ENCODE results near the gene PDXDC1. TPM values are rescaled to one million over a fixed set of nuclear protein-coding genes. Genes with fewer than 3 reads are reported as not detected.
"Not testable (repeated sequence)": the region's sequence is repeated elsewhere in the genome, so short reads cannot be mapped to it uniquely, and the experiment has no call there.

Gene PDXDC1
- total and polyA plus RNA-seq, 2 donors (not counting 1 experiment from before 2014, with no cell fraction given) = 48.1 to 103 TPM

- H4K20me1 ChIP-seq (ENCODE audit: control insufficient read depth, insufficient read depth, low read length, poor library complexity, severe bottlenecking); H3K9me3 Mint-ChIP-seq (ENCODE audit: insufficient read depth); intact Hi-C loops (cut with micrococcal nuclease); H3K79me2 ChIP-seq (ENCODE audit: control insufficient read depth, insufficient read depth, low read length); DNase-seq; H3K4me3 ChIP-seq (ENCODE audit: control extremely low read depth in 1 of 5, extremely low read depth in 1 of 5, insufficient read depth in 1 of 5, low read depth in 2 of 5, low read length in 4 of 5); H3K27me3 ChIP-seq (replicated peaks in 1 of 4; ENCODE audit: control extremely low read depth in 1 of 4, control insufficient read depth in 3 of 4, insufficient read depth in 4 of 4, low read length in 3 of 4); H3K4me1 ChIP-seq (ENCODE audit: control insufficient read depth in 2 of 2, insufficient read depth in 2 of 2, low read length in 2 of 2); ATAC-seq (ENCODE audit: low read depth); H2AFZ ChIP-seq (ENCODE audit: insufficient read depth, low read depth, low read length, poor library complexity, severe bottlenecking); H3K4me3 Mint-ChIP-seq; H3K9me3 ChIP-seq (ENCODE audit: control extremely low read depth in 1 of 3, control insufficient read depth in 2 of 3, insufficient read depth in 1 of 3, low read length in 2 of 3); POLR2A ChIA-PET; H3K27ac ChIP-seq (ENCODE audit: low read length in 2 of 2); H3K9ac ChIP-seq (ENCODE audit: low read length); CTCF ChIA-PET; H3K27me3 Mint-ChIP-seq; H3K4me2 ChIP-seq (replicated peaks; ENCODE audit: low read depth, low read length, poor library complexity, severe bottlenecking): not testable (repeated sequence)
- Mint-ChIP-seq H3K27ac (peak overlapping the region; percentile 32), H3K4me1 (peaks cover 20% of the 10 kb centered on the region)
- WGBS (ENCODE audit: insufficient coverage) = 89% methylated on average over 3 of the region's 5 CpGs
- peaks cover 1 to 26% of the 10 kb centered on the region in 2 experiments for H3K36me3 ChIP-seq (replicated peaks in 1 of 2; ENCODE audit: control extremely low read depth in 1 of 2, control insufficient read depth in 1 of 2, extremely low read depth in 1 of 2, insufficient read depth in 2 of 2, low read length in 1 of 2)
These were observed 30.7 kb downstream of the PDXDC1 start for GRCh38 chr16:15005357-15006132.

- H4K20me1 ChIP-seq (ENCODE audit: control insufficient read depth, insufficient read depth, low read length, poor library complexity, severe bottlenecking); H3K79me2 ChIP-seq (ENCODE audit: control insufficient read depth, insufficient read depth, low read length); H3K4me3 ChIP-seq (ENCODE audit: control extremely low read depth in 1 of 5, extremely low read depth in 1 of 5, insufficient read depth in 1 of 5, low read depth in 2 of 5, low read length in 4 of 5); H3K4me2 ChIP-seq (replicated peaks; ENCODE audit: low read depth, low read length, poor library complexity, severe bottlenecking); H3K9me3 ChIP-seq (ENCODE audit: control extremely low read depth in 1 of 3, control insufficient read depth in 2 of 3, insufficient read depth in 1 of 3, low read length in 2 of 3); H2AFZ ChIP-seq (ENCODE audit: insufficient read depth, low read depth, low read length, poor library complexity, severe bottlenecking); DNase-seq; H3K27ac ChIP-seq (ENCODE audit: low read length in 2 of 2); POLR2A ChIA-PET; intact Hi-C loops (cut with micrococcal nuclease); H3K9ac ChIP-seq (ENCODE audit: low read length); H3K4me3 Mint-ChIP-seq; CTCF ChIA-PET; ATAC-seq (ENCODE audit: low read depth); H3K27me3 Mint-ChIP-seq; H3K27me3 ChIP-seq (replicated peaks in 1 of 4; ENCODE audit: control extremely low read depth in 1 of 4, control insufficient read depth in 3 of 4, insufficient read depth in 4 of 4, low read length in 3 of 4); H3K9me3 Mint-ChIP-seq (ENCODE audit: insufficient read depth): not testable (repeated sequence)
- peaks cover 1 to 28% of the 10 kb centered on the region in 2 experiments for H3K36me3 ChIP-seq (replicated peaks in 1 of 2; ENCODE audit: control extremely low read depth in 1 of 2, control insufficient read depth in 1 of 2, extremely low read depth in 1 of 2, insufficient read depth in 2 of 2, low read length in 1 of 2)
- H3K4me1 ChIP-seq (ENCODE audit: control insufficient read depth in 2 of 2, insufficient read depth in 2 of 2, low read length in 2 of 2) = peaks cover 8 to 20% of the 10 kb centered on the region in 2 donors
- peak overlapping the region; percentile 8 for H3K27ac Mint-ChIP-seq
- WGBS (ENCODE audit: insufficient coverage) = 94% methylated on average over 2 of the region's 3 CpGs
- peaks cover 24% of the 10 kb centered on the region for H3K4me1 Mint-ChIP-seq
These were observed 33.8 kb downstream of the PDXDC1 start for GRCh38 chr16:15008647-15009046.

GRCh38 chr16:15012941-15013340 lies 38.1 kb downstream of the PDXDC1 start:
- H3K4me1 ChIP-seq (ENCODE audit: control insufficient read depth in 2 of 2, insufficient read depth in 2 of 2, low read length in 2 of 2) = peaks cover 6 to 21% of the 10 kb centered on the region in 2 donors
- H3K79me2 ChIP-seq (ENCODE audit: control insufficient read depth, insufficient read depth, low read length); H4K20me1 ChIP-seq (ENCODE audit: control insufficient read depth, insufficient read depth, low read length, poor library complexity, severe bottlenecking); intact Hi-C loops (cut with micrococcal nuclease); H2AFZ ChIP-seq (ENCODE audit: insufficient read depth, low read depth, low read length, poor library complexity, severe bottlenecking); H3K4me3 Mint-ChIP-seq; H3K9me3 ChIP-seq (ENCODE audit: control extremely low read depth in 1 of 3, control insufficient read depth in 2 of 3, insufficient read depth in 1 of 3, low read length in 2 of 3); H3K4me3 ChIP-seq (ENCODE audit: control extremely low read depth in 1 of 5, extremely low read depth in 1 of 5, insufficient read depth in 1 of 5, low read depth in 2 of 5, low read length in 4 of 5); CTCF ChIA-PET; H3K27ac ChIP-seq (ENCODE audit: low read length in 2 of 2); DNase-seq; H3K27me3 ChIP-seq (replicated peaks in 1 of 4; ENCODE audit: control extremely low read depth in 1 of 4, control insufficient read depth in 3 of 4, insufficient read depth in 4 of 4, low read length in 3 of 4); H3K9me3 Mint-ChIP-seq (ENCODE audit: insufficient read depth); H3K27me3 Mint-ChIP-seq; POLR2A ChIA-PET; H3K4me2 ChIP-seq (replicated peaks; ENCODE audit: low read depth, low read length, poor library complexity, severe bottlenecking); H3K27ac Mint-ChIP-seq; ATAC-seq (ENCODE audit: low read depth); H3K9ac ChIP-seq (ENCODE audit: low read length): not testable (repeated sequence)
- WGBS (ENCODE audit: insufficient coverage) = 100% methylated on average over 2 of the region's 10 CpGs
- peaks cover 1 to 36% of the 10 kb centered on the region in 2 experiments for H3K36me3 ChIP-seq (replicated peaks in 1 of 2; ENCODE audit: control extremely low read depth in 1 of 2, control insufficient read depth in 1 of 2, extremely low read depth in 1 of 2, insufficient read depth in 2 of 2, low read length in 1 of 2)
- H3K4me1 Mint-ChIP-seq = peaks cover 28% of the 10 kb centered on the region

GRCh38 chr16:15015671-15016070 lies 40.8 kb downstream of the PDXDC1 start:
- H3K4me3 ChIP-seq (ENCODE audit: control extremely low read depth in 1 of 5, extremely low read depth in 1 of 5, insufficient read depth in 1 of 5, low read depth in 2 of 5, low read length in 4 of 5); H3K27me3 ChIP-seq (replicated peaks in 1 of 4; ENCODE audit: control extremely low read depth in 1 of 4, control insufficient read depth in 3 of 4, insufficient read depth in 4 of 4, low read length in 3 of 4); H3K27ac ChIP-seq (ENCODE audit: low read length in 2 of 2); H2AFZ ChIP-seq (ENCODE audit: insufficient read depth, low read depth, low read length, poor library complexity, severe bottlenecking); H3K79me2 ChIP-seq (ENCODE audit: control insufficient read depth, insufficient read depth, low read length); H3K27ac Mint-ChIP-seq; intact Hi-C loops (cut with micrococcal nuclease); H3K9ac ChIP-seq (ENCODE audit: low read length); H3K4me2 ChIP-seq (replicated peaks; ENCODE audit: low read depth, low read length, poor library complexity, severe bottlenecking); H3K9me3 ChIP-seq (ENCODE audit: control extremely low read depth in 1 of 3, control insufficient read depth in 2 of 3, insufficient read depth in 1 of 3, low read length in 2 of 3); H3K27me3 Mint-ChIP-seq; ATAC-seq (ENCODE audit: low read depth); CTCF ChIA-PET; H3K4me3 Mint-ChIP-seq; H4K20me1 ChIP-seq (ENCODE audit: control insufficient read depth, insufficient read depth, low read length, poor library complexity, severe bottlenecking); DNase-seq; H3K9me3 Mint-ChIP-seq (ENCODE audit: insufficient read depth); POLR2A ChIA-PET: not testable (repeated sequence)
- H3K4me1 ChIP-seq (ENCODE audit: control insufficient read depth in 2 of 2, insufficient read depth in 2 of 2, low read length in 2 of 2) = peaks cover 5 to 21% of the 10 kb centered on the region in 2 donors
- peaks cover 24% of the 10 kb centered on the region for H3K4me1 Mint-ChIP-seq
- H3K36me3 ChIP-seq (replicated peaks in 1 of 2; ENCODE audit: control extremely low read depth in 1 of 2, control insufficient read depth in 1 of 2, extremely low read depth in 1 of 2, insufficient read depth in 2 of 2, low read length in 1 of 2) = peaks cover 3 to 35% of the 10 kb centered on the region in 2 experiments
- WGBS (ENCODE audit: insufficient coverage) = no CpG with 5 or more reads among the region's 3 CpGs

Measured in B cell (primary cell).